HG03558 (cell line): ENCODE measurements around the gene TMEM163.
"Not testable (repeated sequence)": the region's sequence is repeated elsewhere in the genome, so short reads cannot be mapped to it uniquely, and the experiment has no call there.

Source experiments
- ATAC-seq: cut with Tn5 transposase; IDR thresholded peaks from one replicate; pipeline ENCODE4 v1.9.1; 2021; ENCODE audit warnings: moderate number of reproducible peaks; ENCODE audit not compliant: unreplicated experiment; ENCODE audit errors: extremely low read depth

TMEM163 gene

DNA sequence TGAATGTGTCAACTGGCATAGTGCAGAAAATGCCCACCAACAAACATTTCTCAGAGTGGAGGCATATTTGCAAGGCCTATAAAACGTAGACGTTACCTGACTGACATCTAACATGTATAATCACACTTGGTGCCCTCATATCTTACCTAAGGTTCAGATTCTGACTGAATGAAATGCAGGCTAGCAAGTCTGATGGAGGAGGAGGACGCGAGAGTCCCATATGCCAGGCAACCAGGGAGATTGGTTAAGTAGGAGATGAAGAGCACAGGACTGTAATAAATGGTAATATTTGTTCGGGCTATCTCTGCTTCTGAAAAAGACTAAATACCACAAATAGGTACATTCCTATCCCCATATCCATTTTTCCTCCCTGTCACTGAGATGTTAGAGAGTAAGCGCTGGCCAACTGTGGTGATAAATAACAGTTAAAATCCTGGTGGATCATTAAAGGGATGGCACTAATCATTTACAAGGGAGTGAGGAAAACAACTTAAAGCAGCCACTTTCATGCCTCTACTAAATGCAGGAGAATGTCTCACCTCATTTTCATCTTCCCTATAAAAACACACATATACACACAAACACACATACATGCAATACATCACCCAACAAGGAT lies 217.2 kb downstream of the TMEM163 start:
- no peak for ATAC-seq

DNA sequence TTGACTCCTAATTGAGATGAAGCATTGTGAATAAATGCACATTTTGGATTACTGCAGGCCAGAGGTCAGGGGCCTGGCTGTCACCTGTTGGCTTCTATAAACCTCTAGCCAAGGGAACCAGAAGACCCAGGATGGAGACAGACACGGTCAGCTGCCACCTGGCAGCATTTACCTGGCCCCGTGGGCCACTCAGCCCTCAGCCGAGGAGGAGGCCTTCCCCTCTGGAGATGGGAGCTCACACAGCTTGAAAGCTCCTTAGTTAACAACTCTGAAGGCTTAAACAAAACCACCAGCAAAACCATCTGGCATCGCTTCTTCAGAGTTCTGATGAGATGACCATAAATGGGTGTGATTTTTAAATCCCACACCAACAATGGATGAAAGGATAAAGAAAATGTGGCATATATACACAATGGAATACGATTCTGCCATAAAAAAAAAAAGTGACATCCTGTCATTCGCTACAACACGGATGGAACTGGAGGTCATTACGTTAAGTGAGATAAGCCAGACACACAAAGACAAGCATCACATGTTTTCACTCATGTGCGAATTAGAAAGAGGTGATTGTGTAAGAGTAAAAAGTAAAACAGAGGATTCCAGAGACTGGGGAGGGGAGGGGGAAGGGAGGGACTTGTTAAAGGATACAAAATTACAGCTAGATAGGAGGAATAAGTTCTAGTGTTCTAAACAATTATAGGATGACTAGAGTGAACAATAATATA lies 218.4 kb downstream of the TMEM163 start:
- no peak for ATAC-seq

GRCh38 chr2:134499307-134499926 lies 219.4 kb downstream of the TMEM163 start:
- ATAC-seq, result no peak

DNA sequence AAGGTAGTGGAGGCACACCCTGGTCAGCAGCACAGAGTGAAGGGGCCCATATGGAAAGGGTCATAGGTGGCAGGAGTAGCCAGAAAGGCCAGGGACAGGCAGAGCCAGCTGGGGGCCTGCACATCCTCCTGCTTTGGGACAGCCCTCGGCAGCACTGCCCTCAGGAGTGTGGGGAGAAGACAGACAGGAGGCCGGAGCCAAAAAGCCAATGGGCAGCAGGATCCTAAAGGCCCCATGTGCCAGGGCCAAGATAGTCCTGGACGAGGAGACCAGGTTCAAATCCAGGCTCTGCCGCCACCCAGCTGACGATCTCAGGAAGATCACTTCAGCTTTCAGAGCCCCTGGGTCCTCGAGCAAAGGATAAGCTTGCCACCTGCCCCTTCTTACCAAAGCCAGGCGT lies 220.1 kb downstream of the TMEM163 start:
- no peak for ATAC-seq

DNA sequence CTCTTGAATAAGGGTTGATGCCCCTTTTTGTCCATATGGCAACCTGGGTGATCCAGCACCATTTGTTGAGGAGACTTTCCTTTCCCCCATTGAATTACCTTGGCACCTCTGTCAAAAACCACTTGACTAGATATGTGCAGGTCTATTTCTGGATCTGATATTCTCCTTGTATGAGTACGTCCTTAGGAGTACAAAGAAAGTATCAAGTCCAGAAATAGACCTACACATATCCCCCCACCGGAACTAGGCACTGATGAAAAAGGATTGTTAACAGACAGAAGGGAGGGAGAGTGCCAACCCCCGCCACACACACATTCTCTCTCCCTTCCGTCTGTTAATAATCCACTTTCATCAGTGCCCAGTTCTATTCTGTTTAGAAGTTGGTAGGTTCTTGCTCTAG lies 225.0 kb downstream of the TMEM163 start:
- no peak for ATAC-seq

DNA sequence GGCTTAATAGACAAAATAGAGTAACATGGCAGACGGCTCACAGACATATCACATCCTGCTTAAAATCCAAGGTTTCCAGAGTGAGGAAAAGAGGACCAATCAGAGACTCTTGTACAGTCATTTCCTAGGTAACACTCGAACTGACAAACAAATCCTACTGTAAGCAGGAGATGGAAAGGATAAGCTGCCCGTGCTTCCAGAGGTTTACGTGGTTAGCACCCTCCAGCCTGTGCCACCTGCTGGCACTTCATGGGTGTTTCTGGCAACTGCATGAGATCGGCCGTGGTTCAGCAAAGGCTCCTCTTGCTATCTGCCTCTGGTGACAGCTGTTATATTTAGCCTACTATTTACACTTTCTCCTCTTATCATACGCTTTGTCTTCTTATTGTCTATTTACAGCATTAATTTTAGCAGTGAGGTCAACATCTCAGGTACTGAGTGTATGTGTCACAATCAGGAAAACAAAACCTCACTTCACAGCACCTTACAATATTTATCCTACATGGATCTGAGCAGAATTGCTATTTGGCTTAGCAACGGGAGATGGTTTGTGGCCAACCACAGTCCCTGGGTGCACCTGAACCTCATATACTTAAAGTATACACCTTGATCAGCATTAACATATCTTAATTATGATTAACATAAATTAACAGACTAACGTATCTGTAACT lies 226.9 kb downstream of the TMEM163 start:
- no peak for ATAC-seq

DNA sequence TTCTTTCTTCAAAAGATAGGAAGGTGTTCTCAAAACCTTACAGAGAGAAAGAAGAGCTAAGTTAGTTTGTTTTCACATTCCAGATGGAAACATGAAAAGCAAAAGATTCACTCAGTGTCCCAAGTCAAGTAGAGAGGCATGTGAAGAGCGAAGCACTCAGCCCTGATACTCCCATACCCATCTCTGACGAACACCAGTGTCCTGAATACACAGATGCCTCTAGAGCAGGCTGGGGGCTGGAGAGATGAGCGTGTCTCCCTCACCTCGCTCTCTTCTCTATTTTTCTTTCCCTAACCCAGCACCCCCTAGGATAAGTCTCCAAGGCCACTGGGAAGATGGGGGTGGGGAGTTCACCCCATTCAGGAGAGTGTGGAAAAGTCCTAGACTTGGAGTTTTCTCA lies 227.8 kb downstream of the TMEM163 start:
- ATAC-seq, result no peak

GRCh38 chr2:134490559-134490958 lies 228.2 kb downstream of the TMEM163 start:
- no peak for ATAC-seq

DNA sequence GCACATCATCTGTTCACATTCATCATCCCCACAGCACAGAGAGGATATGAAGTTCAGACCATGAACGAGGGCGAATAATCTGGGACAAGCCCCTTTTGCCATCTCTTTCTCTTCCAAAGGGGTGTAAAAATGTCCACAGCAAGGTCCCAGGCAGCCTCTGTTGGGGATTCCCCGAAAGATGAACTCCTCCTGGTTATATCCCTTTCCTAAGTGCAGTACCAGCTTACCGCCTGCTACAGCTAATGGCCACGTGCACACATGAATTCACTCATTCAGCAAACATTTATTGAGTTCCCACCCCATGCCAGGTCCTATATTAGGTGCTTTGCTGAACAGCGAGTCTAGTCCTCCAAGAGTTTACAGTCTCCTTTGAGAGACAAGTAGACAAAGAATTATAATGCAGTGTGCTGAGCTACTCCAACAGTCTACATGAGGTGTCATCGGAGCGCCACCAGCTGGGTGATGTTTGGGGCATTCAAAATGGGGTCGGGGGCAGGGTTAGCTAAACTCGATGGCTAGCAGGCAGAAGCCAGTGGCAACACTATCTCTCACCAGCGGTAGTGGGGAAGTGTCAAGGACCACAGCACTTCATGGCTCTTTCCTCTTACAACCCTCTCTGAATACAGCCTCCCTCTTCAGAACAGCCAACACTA lies 228.9 kb downstream of the TMEM163 start:
- no peak for ATAC-seq

DNA sequence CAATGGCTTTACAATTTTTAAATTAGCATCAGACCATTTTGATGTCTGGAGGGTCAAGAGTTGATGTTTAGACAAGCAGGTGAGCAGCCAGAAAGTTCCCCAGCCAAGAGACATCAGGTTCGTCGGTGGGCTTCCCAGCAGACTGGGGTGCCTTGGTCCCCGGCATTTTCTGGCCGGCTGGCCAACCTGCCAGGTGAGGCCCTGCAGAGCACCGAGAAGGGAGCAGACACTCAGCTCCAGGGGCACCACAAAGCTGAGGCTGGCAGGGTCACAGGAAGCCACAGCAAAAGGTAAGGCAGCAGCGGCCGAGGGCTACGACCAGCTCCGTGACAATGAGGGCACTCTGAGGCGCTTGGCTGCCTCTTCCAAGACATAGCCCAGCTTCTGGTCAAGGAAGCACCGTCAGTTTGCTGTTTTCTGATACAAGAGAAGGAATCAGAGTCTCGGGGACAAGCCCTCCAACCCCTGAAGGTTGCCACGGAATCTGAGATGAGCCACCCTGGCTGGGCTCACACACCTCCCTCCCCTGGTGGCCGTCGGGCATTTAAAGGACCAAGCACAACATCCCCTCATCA lies 235.9 kb downstream of the TMEM163 start:
- no peak for ATAC-seq

DNA sequence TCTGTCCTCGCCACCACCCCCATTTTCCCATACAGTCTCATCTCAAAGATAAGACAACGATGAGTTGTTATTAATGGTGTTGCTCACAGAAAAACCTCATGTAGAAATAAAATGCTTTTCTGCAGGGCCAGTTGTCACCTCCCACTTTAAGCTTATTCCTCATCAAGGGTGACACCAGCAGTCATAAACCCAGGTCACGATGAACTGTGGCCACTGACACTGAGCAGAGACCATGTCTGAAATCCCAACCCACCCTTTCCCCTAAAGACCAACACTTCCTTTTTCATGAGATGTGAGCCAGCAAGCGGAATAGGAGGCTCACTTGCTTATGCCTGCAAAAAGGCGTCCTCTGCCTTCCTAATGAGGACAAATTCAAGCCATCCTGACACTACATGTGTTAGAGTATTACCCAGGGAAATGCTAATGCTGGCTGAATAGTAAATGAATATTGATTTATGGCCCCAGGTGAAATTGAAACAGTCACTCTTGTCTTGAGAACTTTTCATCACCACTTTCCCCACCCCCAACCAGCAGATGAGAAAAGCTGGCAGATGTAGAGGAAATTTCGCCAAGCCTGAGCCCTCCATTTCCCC lies 236.6 kb downstream of the TMEM163 start:
- no peak for ATAC-seq

DNA sequence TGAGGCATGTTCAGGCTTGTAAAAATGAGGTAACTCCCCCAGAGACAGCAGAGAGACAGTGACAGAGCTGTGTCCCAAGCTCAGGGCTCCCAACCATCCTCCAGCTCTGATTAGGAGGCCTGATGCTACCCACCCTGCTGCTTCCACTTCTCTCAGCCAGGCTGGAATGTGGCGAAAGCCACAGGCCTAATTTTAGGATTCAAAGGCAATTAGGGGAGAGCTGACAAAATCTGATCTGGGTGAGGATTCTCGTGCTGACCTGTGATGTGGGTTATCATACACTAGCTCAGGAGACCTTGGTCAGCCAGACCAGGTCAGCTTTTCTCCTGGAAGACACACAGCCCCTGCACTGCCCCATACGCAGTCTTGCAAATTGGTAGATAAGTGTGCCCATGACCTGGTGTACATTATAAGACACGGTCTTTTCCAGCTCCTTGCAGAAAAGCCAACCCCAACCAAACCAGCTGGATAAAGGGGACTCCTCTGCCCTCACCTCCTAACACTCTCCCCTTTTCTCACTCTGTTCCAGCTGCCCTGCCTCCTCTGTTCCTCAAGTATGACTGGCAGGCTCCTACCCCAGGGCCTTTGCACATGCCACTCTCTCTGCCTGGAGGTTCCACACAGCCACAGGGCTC lies 239.0 kb downstream of the TMEM163 start:
- no peak for ATAC-seq

- not testable (repeated sequence) for ATAC-seq
These were observed 241.8 kb downstream of the TMEM163 start for GRCh38 chr2:134476982-134477381.

- no peak for ATAC-seq
These were observed 248.1 kb downstream of the TMEM163 start for GRCh38 chr2:134470561-134471168.

GRCh38 chr2:134469516-134470115 lies 249.2 kb downstream of the TMEM163 start:
- ATAC-seq, result no peak

- no peak for ATAC-seq
These were observed 250.0 kb downstream of the TMEM163 start for GRCh38 chr2:134468776-134469175.

GRCh38 chr2:134468164-134468563 lies 250.6 kb downstream of the TMEM163 start:
- no peak for ATAC-seq

DNA sequence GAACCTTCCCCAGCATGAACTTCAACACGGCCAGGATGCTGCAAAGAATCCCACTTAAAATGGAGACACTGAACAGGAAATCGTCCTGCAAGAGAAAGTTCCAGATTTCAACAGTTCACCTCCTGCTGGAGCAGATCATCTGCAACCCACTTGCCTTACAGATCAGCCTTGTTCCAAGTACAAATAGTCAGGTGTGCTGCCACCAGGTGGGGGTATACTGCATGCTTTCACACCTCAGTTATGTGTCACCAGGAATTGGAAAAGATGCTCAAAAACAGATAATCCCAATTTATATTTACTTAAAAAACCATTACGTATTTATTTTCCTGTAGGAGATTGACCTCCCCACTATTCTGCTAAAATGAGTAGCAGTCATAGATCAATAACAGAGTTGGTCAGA lies 252.7 kb downstream of the TMEM163 start:
- no peak for ATAC-seq
